IMR-90 (cell line): ENCODE data around the gene CDKAL1. TPM values are rescaled to one million over a fixed set of nuclear protein-coding genes. Genes with fewer than 3 reads are reported as not detected.

Experiments used
- ATAC-seq: fragments of 200-7000 bp; cut with Tn5 transposase; 2 replicates; pipeline ENCODE4 v1.9.1; 2020; ENCODE audit warnings: low read depth, mild to moderate bottlenecking, moderate library complexity
- BruUV-seq: library from RNA; stranded (reverse); fragments of 400-500 nt; replicated peaks from 2 replicates; lab custom pipeline; 2021; lab: Mats Ljungman, UMichigan
- CTCF ChIA-PET: fragments of 300-600 bp; formaldehyde crosslinking; extraction: SDS; loops from one replicate; lab custom pipeline; 2021; ENCODE audit warnings: antibody characterized with exemption; lab: Yijun Ruan, JAX
- POLR2A ChIA-PET: fragments of 300-600 bp; sonication (Branson Sonifier 250); formaldehyde crosslinking; loops from one replicate; lab custom pipeline; 2022; ENCODE audit warnings: antibody characterized with exemption; ENCODE audit not compliant: unreplicated experiment; lab: Charles Lee
- DNase-seq: peaks from one replicate; pipeline ENCODE4 v3.0.0; 2013
- H2AFZ ChIP-seq: replicated peaks from 2 replicates; pipeline ENCODE3; 2013; ENCODE audit warnings: low read length, mild to moderate bottlenecking; ENCODE audit not compliant: poor library complexity
- H2AK5ac ChIP-seq: 2 replicates; pipeline ENCODE4 v1.6.1; 2013; ENCODE audit warnings: low read depth, low read length, inconsistent platforms
- H2AK9ac ChIP-seq: replicated peaks from 2 replicates; pipeline ENCODE3; 2013; ENCODE audit warnings: mild to moderate bottlenecking, low read depth, low read length, moderate library complexity; ENCODE audit not compliant: poor library complexity
- H2BK120ac ChIP-seq: 2 replicates; pipeline ENCODE4 v1.6.1; 2013; ENCODE audit warnings: low read depth, low read length, inconsistent platforms
- H2BK15ac ChIP-seq: 3 replicates; pipeline ENCODE4 v1.6.1; 2013; ENCODE audit warnings: low read depth, low read length, inconsistent platforms
- H2BK20ac ChIP-seq: 2 replicates; pipeline ENCODE4 v1.6.1; 2013; ENCODE audit warnings: low read depth, mild to moderate bottlenecking, inconsistent platforms, low read length, moderate library complexity
- H2BK5ac ChIP-seq: 2 replicates; pipeline ENCODE4 v1.6.1; 2013; ENCODE audit warnings: mild to moderate bottlenecking, low read depth, low read length, inconsistent platforms; ENCODE audit not compliant: poor library complexity, severe bottlenecking
- H3K14ac ChIP-seq: replicated peaks from 2 replicates; pipeline ENCODE4 v1.6.1; 2013; ENCODE audit warnings: low read depth, low read length, inconsistent platforms
- H3K18ac ChIP-seq: 2 replicates; pipeline ENCODE4 v1.6.1; 2013; ENCODE audit warnings: low read depth, low read length, control low read depth
- H3K23ac ChIP-seq: 2 replicates; pipeline ENCODE4 v1.6.1; 2013; ENCODE audit warnings: low read depth, low read length, inconsistent platforms
- H3K27ac ChIP-seq: 2 replicates; pipeline ENCODE4 v1.5.1; 2013; ENCODE audit warnings: mild to moderate bottlenecking, control low read depth, low read length; ENCODE audit not compliant: insufficient read depth
- H3K27me3 ChIP-seq: 2 replicates; pipeline ENCODE4 v1.6.1; 2013; ENCODE audit warnings: low read length; ENCODE audit not compliant: control insufficient read depth, insufficient read depth
- H3K36me3 ChIP-seq: 2 replicates; pipeline ENCODE4 v1.6.1; 2013; ENCODE audit warnings: low read length, mixed read lengths; ENCODE audit not compliant: control insufficient read depth, insufficient read depth
- H3K4ac ChIP-seq: 2 replicates; pipeline ENCODE4 v1.6.1; 2013; ENCODE audit warnings: low read depth, low read length, inconsistent platforms
- H3K4me1 ChIP-seq: 2 replicates; pipeline ENCODE4 v1.6.1; 2013; ENCODE audit warnings: low read length, mixed read lengths; ENCODE audit not compliant: control insufficient read depth, insufficient read depth
- H3K4me2 ChIP-seq: 2 replicates; pipeline ENCODE4 v1.6.1; 2013; ENCODE audit warnings: low read depth, mild to moderate bottlenecking, control low read depth, low read length, moderate library complexity
- H3K4me3 ChIP-seq: 2 replicates; pipeline ENCODE4 v1.5.1; 2013; ENCODE audit warnings: low read depth, mild to moderate bottlenecking, control low read depth, low read length, moderate library complexity; ENCODE audit not compliant: insufficient read depth
- H3K56ac ChIP-seq: 2 replicates; pipeline ENCODE4 v1.6.1; 2013; ENCODE audit warnings: low read length, inconsistent platforms; ENCODE audit not compliant: insufficient read depth; ENCODE audit errors: extremely low read depth
- H3K79me1 ChIP-seq, 2 experiments: 2 replicates each; pipeline ENCODE4 v1.6.1; 2013; ENCODE audit warnings: low read length in 2 of 2, inconsistent platforms in 1 of 2, low read depth in 1 of 2
- H3K9ac ChIP-seq: 2 replicates; pipeline ENCODE4 v1.6.1; 2013; ENCODE audit warnings: low read depth, low read length, control low read depth
- H3K9me1 ChIP-seq: 2 replicates; pipeline ENCODE4 v1.6.1; 2013; ENCODE audit warnings: low read length, inconsistent platforms; ENCODE audit not compliant: insufficient read depth
- H3K9me3 ChIP-seq: 2 replicates; pipeline ENCODE4 v1.6.1; 2013; ENCODE audit warnings: low read length; ENCODE audit not compliant: control insufficient read depth, insufficient read depth
- H4K20me1 ChIP-seq: 2 replicates; pipeline ENCODE4 v1.6.1; 2013; ENCODE audit warnings: low read length, inconsistent platforms; ENCODE audit not compliant: insufficient read depth
- H4K5ac ChIP-seq: 2 replicates; pipeline ENCODE4 v1.6.1; 2013; ENCODE audit warnings: mild to moderate bottlenecking, low read depth, low read length, control low read depth
- H4K8ac ChIP-seq, 2 experiments: 2 replicates each; pipeline ENCODE4 v1.6.1; 2013; ENCODE audit warnings: low read depth in 2 of 2, low read length in 2 of 2, control low read depth in 1 of 2, inconsistent platforms in 1 of 2
- H4K91ac ChIP-seq: 2 replicates; pipeline ENCODE4 v1.6.1; 2013; ENCODE audit warnings: low read depth, low read length, inconsistent platforms; ENCODE audit not compliant: insufficient read depth
- BHLHE40 ChIP-seq: fragments of 150-350 bp; IDR thresholded peaks from 2 replicates; pipeline ENCODE4 v1.6.1; 2016; ENCODE audit warnings: mild to moderate bottlenecking, low read depth, low read length
- CEBPB ChIP-seq: IDR thresholded peaks from 2 replicates; pipeline ENCODE4 v1.6.1; 2012; ENCODE audit warnings: low read depth, low read length, improper control_type of control experiment
- CHD1 ChIP-seq: IDR thresholded peaks from 2 replicates; pipeline ENCODE4 v1.6.1; 2012; ENCODE audit warnings: low read depth, low read length, improper control_type of control experiment
- ELK1 ChIP-seq: fragments of 150-350 bp; IDR thresholded peaks from 2 replicates; pipeline ENCODE4 v1.6.1; 2016; ENCODE audit warnings: low read depth, mild to moderate bottlenecking, low read length, moderate library complexity, borderline replicate concordance
- FOS ChIP-seq: fragments of 150-350 bp; IDR thresholded peaks from 2 replicates; pipeline ENCODE4 v1.6.1; 2016; ENCODE audit warnings: low read depth, low read length
- MAFK ChIP-seq: IDR thresholded peaks from 2 replicates; pipeline ENCODE4 v1.6.1; 2012; ENCODE audit warnings: low read depth, low read length, improper control_type of control experiment
- MXI1 ChIP-seq: IDR thresholded peaks from 2 replicates; pipeline ENCODE4 v1.6.1; 2012; ENCODE audit warnings: low read depth, mild to moderate bottlenecking, low read length, moderate library complexity, borderline replicate concordance
- NFE2L2 ChIP-seq: fragments of 150-350 bp; IDR thresholded peaks from 2 replicates; pipeline ENCODE4 v1.6.1; 2016; ENCODE audit warnings: low read depth, mild to moderate bottlenecking, low read length
- POLR2A ChIP-seq: IDR thresholded peaks from 2 replicates; pipeline ENCODE4 v1.6.1; 2012; ENCODE audit warnings: mild to moderate bottlenecking, low read depth, low read length
- RAD21 ChIP-seq: IDR thresholded peaks from 2 replicates; pipeline ENCODE4 v1.6.1; 2012; ENCODE audit warnings: low read length, improper control_type of control experiment
- RCOR1 ChIP-seq: IDR thresholded peaks from 2 replicates; pipeline ENCODE4 v1.6.1; 2012; ENCODE audit warnings: mild to moderate bottlenecking, low read length, improper control_type of control experiment; ENCODE audit not compliant: insufficient replicate concordance
- RFX5 ChIP-seq: IDR thresholded peaks from 2 replicates; pipeline ENCODE4 v1.8.0; 2012; ENCODE audit warnings: low read depth, mild to moderate bottlenecking, low read length, moderate library complexity
- SMC3 ChIP-seq: fragments of 150-350 bp; IDR thresholded peaks from 2 replicates; pipeline ENCODE4 v1.6.1; 2016; ENCODE audit warnings: low read depth, mild to moderate bottlenecking, antibody characterized with exemption, low read length, moderate library complexity
- whole genome bisulfite sequencing, 2 experiments: methylation state at CpG; one replicate each; pipeline versions ENCODE4 v1.1.5 to v1.1.7; 2013; ENCODE audit warnings: missing lambda C conversion rate in 2 of 2; ENCODE audit not compliant: insufficient read length in 1 of 2; ENCODE audit errors: extremely low coverage in 2 of 2; 5-methylcytosine and 5-hydroxymethylcytosine counted together
- dilution Hi-C: fragments of 300-500 bp; cut with HindIII; formaldehyde crosslinking; loops from one replicate; pipeline ENCODE4 v1.14.3; 2018; ENCODE audit warnings: low sequenced_read_pairs; ENCODE audit not compliant: unreplicated experiment
- in situ Hi-C: fragments of 300-500 bp; cut with MboI; formaldehyde crosslinking; loops from 3 replicates; pipeline ENCODE4 v1.14.3; 2019; ENCODE audit warnings: low sequenced_read_pairs, inconsistent platforms, mixed read lengths
- intact Hi-C: fragments of 100-400 bp; cut with micrococcal nuclease; formaldehyde crosslinking; loops from 2 replicates; pipeline ENCODE4 v1.10.0; 2022
- polyA plus RNA-seq, 3 experiments: library from polyadenylated mRNA; depleted of rRNA; stranded (reverse); fragments of >200 nt; gene quantifications; 2 replicates each; pipeline ENCODE4 v1.2.3, GENCODE V29; 2012; ENCODE audit warnings: low replicate concordance in 1 of 3
- total RNA-seq: library from RNA; depleted of rRNA; stranded (reverse); fragments of >200 nt; gene quantifications from 2 replicates; pipeline ENCODE4 v1.2.3, GENCODE V29; 2012
- TF ChIP-seq, protein P1 (sequence below): conservative IDR thresholded peaks from 2 replicates; pipeline ENCODE4 v1.5.1; 2012; ENCODE audit warnings: mild to moderate bottlenecking, low read depth, low read length, improper control_type of control experiment
- TF ChIP-seq, protein P2 (sequence below): fragments of 150-350 bp; IDR thresholded peaks from 2 replicates; pipeline ENCODE4 v1.6.1; 2017; ENCODE audit warnings: mild to moderate bottlenecking, antibody characterized with exemption, low read length, low read depth

CDKAL1 gene
- total and polyA plus RNA-seq, 2 of the 4 experiments (the other 2 are of a cell fraction): 3.7 to 13.1 TPM

- no TSS peak for BruUV-seq
- H2AFZ ChIP-seq: no peak overlapping the region
- no peak overlapping the region for H3K23ac ChIP-seq
- dilution Hi-C loops: no loop called here
- ChIA-PET POLR2A (no interaction called here), CTCF (interaction anchor here (0.6 kb wide), 1 partner anchor 17 kb away, joined by 3 read pairs; no protein-coding TSS in a partner anchor)
- H2BK20ac ChIP-seq: no peak overlapping the region
- TF ChIP-seq RFX5 (no peak), MAFK (no peak), BHLHE40 (no peak), RAD21 (no peak), CEBPB (no peak), NFE2L2 (no peak), SMC3 (no peak), MXI1 (no peak), RCOR1 (no peak), POLR2A (no peak), FOS (no peak), ELK1 (no peak), CHD1 (no peak)
- TF ChIP-seq, protein P1, sequence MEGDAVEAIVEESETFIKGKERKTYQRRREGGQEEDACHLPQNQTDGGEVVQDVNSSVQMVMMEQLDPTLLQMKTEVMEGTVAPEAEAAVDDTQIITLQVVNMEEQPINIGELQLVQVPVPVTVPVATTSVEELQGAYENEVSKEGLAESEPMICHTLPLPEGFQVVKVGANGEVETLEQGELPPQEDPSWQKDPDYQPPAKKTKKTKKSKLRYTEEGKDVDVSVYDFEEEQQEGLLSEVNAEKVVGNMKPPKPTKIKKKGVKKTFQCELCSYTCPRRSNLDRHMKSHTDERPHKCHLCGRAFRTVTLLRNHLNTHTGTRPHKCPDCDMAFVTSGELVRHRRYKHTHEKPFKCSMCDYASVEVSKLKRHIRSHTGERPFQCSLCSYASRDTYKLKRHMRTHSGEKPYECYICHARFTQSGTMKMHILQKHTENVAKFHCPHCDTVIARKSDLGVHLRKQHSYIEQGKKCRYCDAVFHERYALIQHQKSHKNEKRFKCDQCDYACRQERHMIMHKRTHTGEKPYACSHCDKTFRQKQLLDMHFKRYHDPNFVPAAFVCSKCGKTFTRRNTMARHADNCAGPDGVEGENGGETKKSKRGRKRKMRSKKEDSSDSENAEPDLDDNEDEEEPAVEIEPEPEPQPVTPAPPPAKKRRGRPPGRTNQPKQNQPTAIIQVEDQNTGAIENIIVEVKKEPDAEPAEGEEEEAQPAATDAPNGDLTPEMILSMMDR: no peak
- TF ChIP-seq, protein P2, sequence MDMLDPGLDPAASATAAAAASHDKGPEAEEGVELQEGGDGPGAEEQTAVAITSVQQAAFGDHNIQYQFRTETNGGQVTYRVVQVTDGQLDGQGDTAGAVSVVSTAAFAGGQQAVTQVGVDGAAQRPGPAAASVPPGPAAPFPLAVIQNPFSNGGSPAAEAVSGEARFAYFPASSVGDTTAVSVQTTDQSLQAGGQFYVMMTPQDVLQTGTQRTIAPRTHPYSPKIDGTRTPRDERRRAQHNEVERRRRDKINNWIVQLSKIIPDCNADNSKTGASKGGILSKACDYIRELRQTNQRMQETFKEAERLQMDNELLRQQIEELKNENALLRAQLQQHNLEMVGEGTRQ: no peak
- no peak overlapping the region for H3K14ac ChIP-seq
- H3K9me1 ChIP-seq: no peaks in the 10 kb centered on the region
- no peak overlapping the region for H2AK5ac ChIP-seq
- no peak overlapping the region for H2AK9ac ChIP-seq
- no CpG with 5 or more reads among the region's 3 CpGs for WGBS, 2 experiments
- no peak overlapping the region for H3K4me2 ChIP-seq
- H3K9ac ChIP-seq: no peak overlapping the region
- H3K9me3 ChIP-seq: peaks cover 3% of the 10 kb centered on the region; the same call in 1 of the 2 replicates
- H3K27ac ChIP-seq: no peak overlapping the region
- no peak overlapping the region for H3K18ac ChIP-seq
- no peak overlapping the region for H4K91ac ChIP-seq
- H2BK15ac ChIP-seq: no peak overlapping the region
- DNase-seq (no peak), ATAC-seq (no peak)
- no peaks in the 10 kb centered on the region for H3K27me3 ChIP-seq
- no peak overlapping the region for H3K56ac ChIP-seq
- in situ Hi-C loops: no loop called here
- H2BK5ac ChIP-seq: no peak overlapping the region
- no peak overlapping the region for H4K5ac ChIP-seq
- no peak overlapping the region for H3K4me3 ChIP-seq
- H3K79me1 ChIP-seq: peaks cover 0 to 2% of the 10 kb centered on the region in 2 experiments; a peak in 1 of 4 replicates
- 0 out of 2 replicates have a peak, but pooled peaks cover 2% of the 10 kb centered on the region for H3K36me3 ChIP-seq
- H2BK120ac ChIP-seq: no peak overlapping the region
- no peak overlapping the region for H3K4ac ChIP-seq
- intact Hi-C loops: no loop called here
- no peaks in the 10 kb centered on the region for H3K4me1 ChIP-seq
- no peaks in the 10 kb centered on the region for H4K20me1 ChIP-seq
- H4K8ac ChIP-seq: no peak overlapping the region
Measured at GRCh38 chr6:20599302-20600051, 65.2 kb downstream of the CDKAL1 start.
